GM19463 (cell line): ENCODE results near the gene LCN9.

Experiments used
- ATAC-seq: cut with Tn5 transposase; IDR thresholded peaks from one replicate; pipeline ENCODE4 v1.9.1; 2021; ENCODE audit warnings: mild to moderate bottlenecking, moderate library complexity; ENCODE audit not compliant: unreplicated experiment

Gene LCN9

DNA sequence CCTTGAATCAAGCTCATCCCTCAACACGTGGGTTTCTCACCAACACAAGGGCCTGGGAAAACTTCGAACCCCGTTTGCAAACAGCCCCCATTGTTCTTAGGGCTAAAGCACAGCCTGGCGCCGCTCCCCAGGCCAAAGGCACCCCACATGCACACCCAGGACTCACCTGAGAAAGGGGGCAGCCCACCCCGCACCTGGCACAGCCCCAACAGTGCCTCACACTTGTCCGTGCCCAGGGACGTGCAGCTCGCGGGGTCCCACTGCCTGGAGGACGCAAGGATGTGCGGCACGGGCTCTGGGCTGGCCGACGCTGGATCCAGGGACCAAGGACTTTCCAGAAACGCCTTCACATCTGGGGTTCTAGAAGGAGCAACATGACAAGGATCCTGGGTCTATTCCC, 33.3 kb downstream of the LCN9 start:
- ATAC-seq: no peak

DNA sequence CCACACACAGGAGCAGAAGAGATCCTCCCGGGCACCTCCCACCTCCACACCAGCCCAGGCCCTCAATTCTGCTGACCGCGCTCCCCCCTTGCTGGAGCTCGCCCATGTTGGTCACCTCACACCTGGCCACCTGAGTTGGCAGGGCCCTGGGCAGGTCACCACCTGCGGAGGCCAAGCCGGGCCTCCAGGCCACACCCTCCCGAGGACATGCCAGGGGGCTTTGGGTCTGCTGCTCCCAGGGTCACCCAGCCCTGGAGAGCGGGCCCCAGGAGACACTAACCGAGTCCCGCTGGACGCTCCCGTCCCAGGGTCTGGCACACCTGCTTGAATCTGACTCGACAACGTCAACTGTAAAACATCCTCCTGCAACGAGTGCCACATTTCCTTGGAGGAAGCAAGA, 34.1 kb downstream of the LCN9 start:
- no peak for ATAC-seq

DNA sequence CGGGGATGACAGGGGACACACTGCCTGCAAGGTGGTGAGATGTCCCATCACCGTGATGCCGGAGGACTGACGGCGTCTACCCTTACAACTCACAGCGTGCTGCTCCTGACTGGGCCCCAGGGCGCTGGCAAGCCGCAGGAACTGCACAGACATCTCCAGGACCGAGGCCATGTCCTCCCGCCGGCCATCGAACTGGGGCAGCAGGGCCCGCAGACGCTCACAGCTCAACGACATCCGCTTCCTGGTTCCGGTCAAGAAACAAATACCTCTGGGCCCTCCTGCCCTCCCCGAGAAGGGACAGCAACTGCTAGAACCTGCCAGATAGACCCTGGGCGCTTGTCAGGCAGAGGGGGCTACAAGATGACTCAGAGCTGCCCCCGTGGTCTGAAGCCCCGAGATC, 35.1 kb downstream of the LCN9 start:
- no peak for ATAC-seq

DNA sequence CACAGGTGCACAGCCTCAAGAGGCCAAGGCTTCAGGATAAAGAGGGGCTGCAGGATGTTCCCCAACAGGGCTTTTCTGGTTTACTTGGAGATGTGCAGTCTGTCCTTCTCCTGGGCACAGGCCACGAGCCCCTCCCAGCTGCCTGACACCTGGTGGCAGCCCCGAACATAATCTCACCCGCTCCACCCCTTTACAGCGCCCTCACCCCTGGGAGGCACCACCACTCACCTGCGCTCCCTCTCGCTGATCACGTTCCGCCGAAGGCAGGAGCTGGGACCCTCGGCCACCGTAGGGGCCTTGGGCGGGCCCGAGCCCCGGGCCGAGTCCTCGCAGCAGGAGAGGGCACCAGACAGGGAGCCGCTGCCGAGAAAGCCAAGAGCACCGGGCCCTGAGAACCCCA, 35.7 kb downstream of the LCN9 start:
- no peak for ATAC-seq

DNA sequence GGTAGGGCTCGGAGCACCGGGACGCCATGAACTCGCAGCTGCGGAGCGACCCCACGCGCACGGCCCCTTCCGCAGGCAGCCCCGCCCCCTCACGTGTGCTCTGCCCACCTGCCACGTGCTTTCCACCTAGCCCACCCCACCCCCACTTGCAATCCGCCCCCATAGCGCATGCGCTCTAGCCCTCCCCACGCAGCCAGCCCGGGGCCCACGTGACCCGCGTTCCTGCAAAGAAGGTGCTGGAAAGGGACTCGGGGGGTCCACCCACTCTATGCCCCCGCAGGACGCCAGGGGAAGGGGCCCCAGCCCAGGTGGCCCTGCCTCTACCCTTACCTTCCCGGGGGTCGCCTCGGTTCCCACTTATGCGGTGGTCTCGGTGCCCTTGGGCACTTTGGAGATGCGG, 36.3 kb downstream of the LCN9 start, which contains the start of gene SOHLH1:
TSS of gene SOHLH1 (minus strand) at position 42 of the 400 bp plus-strand sequence. CDS start at position 28, 14 bp downstream.
- no peak for ATAC-seq

GRCh38 chr9:135700525-135700924, 37.4 kb downstream of the LCN9 start:
- no peak for ATAC-seq

GRCh38 chr9:135701067-135701958, 38.2 kb downstream of the LCN9 start:
- ATAC-seq: no peak

- ATAC-seq: no peak
Measured at GRCh38 chr9:135701959-135702721, 39.0 kb downstream of the LCN9 start, which contains the start of gene KCNT1. Gene KCNT1 (plus strand): TSS chr9:135702185. CDS start chr9:135702259, 74 bp downstream.

DNA sequence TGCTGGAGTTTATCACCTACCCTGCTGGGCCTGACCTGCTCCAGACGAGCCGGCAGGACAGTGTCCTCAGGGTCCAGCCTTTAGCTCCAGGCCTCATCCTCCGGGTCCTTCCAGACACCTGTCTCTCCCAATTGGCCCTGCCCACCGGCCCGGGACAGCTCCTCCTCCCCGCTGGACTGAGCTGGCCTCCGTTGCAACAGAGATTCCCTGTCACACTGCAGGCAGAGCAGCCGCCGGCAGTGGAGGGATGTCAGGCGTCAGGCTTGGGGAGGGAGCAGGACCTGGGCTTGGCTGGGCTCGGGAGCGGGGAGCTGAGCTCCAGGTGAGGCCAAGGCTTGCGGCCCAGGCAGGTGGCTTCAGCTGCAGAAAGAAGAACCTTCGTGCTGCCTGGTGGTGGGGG, 40.6 kb downstream of the LCN9 start:
- no peak for ATAC-seq

GRCh38 chr9:135704483-135704882, 41.4 kb downstream of the LCN9 start:
- ATAC-seq: no peak

DNA sequence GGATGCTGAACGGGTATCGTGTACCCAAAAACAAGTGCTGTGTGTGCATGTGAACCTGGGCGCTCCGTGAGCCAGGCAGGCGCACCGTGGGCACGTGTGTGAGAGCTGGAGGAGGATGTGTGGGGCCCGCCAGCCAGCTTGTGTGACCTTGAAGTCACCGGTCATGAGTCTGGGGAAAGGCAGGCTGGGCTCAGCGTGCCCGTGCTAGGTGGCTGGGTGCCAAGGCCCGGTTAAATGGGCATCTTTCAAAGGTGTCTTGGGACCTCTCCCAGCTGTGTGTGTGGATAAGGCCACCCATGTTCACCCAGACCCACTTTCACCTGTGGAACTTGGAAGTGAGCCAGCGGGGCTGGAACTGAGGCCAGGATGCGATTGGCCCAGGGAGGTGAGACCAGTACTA, 42.3 kb downstream of the LCN9 start:
- no peak for ATAC-seq

DNA sequence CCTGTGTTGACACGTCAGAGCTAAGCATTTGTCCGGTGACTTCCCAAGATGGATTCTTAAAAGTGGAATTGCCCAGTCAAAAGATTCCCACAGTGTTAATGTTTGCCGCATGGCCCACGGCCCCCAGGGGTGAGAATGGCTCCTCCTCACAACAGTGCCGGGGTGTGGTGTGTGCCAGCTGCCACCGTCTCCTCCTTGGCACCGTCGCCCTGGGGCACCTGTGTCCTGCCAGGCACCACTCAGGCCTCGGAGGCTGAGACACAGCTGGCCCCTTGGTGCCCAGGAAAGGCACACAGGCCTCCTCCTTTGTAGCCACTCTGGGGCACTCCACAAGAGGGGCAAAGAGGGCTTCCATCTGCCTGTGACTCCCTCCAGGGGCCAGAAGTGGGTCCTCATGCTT, 43.2 kb downstream of the LCN9 start:
- ATAC-seq: no peak

- no peak for ATAC-seq
Measured at GRCh38 chr9:135707252-135708138, 44.4 kb downstream of the LCN9 start.

DNA sequence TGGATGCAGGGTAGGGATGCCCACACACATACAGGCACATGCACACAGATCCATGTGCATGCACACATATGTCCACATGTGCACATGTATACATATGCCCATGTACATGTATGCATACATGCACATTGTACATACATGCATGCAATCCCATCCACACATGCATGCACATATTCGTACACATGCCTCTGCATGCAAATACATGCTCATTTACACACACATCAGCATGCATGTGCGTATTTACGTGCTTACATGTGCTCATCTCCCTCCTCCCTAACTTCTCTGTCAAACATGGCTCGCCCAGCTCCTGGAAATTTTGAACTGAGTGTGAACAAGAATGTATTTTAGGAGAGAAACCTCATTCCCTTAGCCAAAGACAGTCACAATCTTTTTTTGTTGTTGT, 45.1 kb downstream of the LCN9 start:
- ATAC-seq: no peak

DNA sequence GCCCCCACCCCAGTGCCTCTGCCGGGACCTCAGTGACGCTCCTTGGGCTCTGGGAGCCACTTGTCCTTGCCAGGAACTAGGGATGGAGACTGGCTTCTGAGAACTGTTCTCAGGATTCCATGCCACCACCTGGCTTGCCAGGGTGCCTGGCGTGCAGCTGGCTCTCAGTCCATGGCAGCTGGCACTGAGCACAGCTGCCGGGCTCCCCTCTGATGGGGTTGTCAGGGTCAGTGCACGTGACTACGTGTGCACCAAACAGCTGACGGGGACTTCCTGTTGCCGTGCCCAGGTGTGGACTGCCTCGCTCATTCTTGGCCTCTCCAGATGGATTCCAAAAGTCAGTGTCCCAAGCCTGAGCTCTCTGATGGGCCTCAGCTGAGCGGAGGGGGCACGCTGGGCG, 48.3 kb downstream of the LCN9 start:
- no peak for ATAC-seq

GRCh38 chr9:135711881-135712280, 48.8 kb downstream of the LCN9 start:
- no peak for ATAC-seq

DNA sequence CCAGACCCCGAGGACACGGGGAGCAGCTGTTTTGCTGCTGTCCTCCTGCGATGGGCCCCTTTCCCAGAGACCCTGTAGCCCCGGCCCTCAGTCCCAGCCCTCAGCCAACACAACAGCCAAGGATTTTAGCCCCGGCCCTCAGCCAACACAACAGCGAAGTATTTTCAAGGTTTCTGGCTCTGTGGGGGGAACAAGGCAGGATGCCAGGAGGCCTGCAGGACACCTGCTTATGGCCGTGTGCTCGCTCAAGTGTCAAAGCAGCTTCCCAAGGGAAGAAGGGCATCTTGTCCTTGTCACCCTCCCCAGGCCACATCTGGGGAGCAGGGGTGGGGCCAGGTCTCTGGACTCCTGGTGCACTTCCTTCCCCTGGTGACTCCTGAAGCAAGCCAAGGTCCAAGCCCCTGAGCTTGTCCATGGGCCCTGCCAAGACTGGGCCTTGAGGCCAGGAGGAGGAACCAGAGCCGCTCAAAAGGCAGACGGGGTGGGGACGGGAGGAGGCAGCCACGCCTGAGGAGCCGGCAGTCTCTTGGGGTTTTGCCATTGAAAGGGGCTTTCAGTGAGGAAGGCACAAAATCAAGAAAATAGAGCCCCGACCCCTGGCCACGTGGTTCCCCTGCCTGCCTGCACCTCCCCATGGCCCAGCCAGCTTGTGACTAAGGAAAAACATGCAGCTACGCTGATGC, 49.6 kb downstream of the LCN9 start:
- ATAC-seq: no peak

DNA sequence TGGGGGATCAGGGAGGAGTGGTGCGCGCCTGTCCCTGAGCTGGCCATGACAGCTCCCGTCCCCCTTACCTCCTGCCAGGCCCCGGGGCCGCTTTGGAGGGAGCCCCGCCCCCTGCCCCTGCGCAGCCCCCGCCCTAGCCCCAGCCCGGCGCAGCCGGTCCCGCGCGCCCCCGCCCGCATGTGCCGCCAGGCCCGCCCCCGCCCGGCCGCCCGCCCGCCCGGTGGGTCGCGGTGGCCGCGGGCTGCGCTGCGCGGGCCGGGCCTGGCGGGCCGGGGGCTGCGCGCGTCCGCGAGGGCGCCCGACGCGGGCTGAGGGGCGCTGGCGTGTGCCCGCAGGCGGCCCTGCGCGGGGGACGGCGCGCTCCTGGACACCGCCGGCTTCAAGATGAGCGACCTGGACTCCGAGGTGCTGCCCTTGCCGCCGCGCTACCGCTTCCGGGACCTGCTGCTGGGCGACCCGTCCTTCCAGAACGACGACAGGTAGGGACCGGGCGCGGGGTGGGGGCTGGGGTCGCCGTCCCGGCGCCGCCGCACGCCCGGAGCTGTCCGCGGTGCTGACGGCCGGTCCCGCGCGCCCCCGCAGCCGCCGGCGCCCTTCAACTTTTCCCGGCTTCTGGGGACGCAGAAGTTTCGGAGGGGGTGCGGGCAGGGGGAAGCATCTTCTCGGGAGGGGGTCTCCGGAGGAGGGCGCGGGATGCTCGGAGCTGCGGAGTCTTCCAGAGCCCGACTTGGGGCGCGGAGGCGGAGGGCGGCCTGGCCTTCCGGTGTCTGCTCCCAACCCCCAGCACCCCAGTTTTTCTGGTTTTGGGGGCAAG, 51.3 kb downstream of the LCN9 start:
- no peak for ATAC-seq

GRCh38 chr9:135715056-135715595, 52.0 kb downstream of the LCN9 start:
- no peak for ATAC-seq
